GM23338 (cell line): ENCODE data around the gene VSIG10.

Source experiments
- CTCF ChIP-seq, 2 experiments: fragments of 200-600 bp in 1 of 2; sonication (generic) in 1 of 2; conservative IDR thresholded peaks; 2 replicates each; pipeline versions ENCODE4 v1.5.1 to v1.6.1; 2016 to 2017; ENCODE audit warnings: antibody characterized with exemption in 2 of 2, low read depth in 2 of 2, mild to moderate bottlenecking in 2 of 2, moderate library complexity in 1 of 2
- ETS1 ChIP-seq: IDR thresholded peaks from 2 replicates; pipeline ENCODE4 v1.6.1; 2016; ENCODE audit warnings: antibody characterized with exemption
- EZH2 ChIP-seq: fragments of 200-600 bp; sonication (generic); IDR thresholded peaks from one replicate; pipeline ENCODE4 v1.8.0; 2017; ENCODE audit warnings: antibody characterized with exemption, mild to moderate bottlenecking, low read depth; ENCODE audit not compliant: unreplicated experiment
- EZH2phosphoT487 ChIP-seq: fragments of 200-600 bp; sonication (generic); IDR thresholded peaks from one replicate; pipeline ENCODE4 v1.8.1; 2018; ENCODE audit warnings: antibody characterized with exemption; ENCODE audit not compliant: unreplicated experiment

GRCh38 chr12:118058881-118059280 lies 44.9 kb downstream of the VSIG10 start:
- TF ChIP-seq CTCF (conservative IDR thresholded peaks at IDR 0.05; ENCODE audit: low read depth in 2 of 2) (no peak), EZH2 (no peak), ETS1 (no peak), EZH2phosphoT487 (no peak)
